Measurements from ENCODE around the gene ZNF821.
"Not testable (repeated sequence)": the region's sequence is repeated elsewhere in the genome, so short reads cannot be mapped to it uniquely, and the experiment has no call there.

ZNF821 gene

DNA sequence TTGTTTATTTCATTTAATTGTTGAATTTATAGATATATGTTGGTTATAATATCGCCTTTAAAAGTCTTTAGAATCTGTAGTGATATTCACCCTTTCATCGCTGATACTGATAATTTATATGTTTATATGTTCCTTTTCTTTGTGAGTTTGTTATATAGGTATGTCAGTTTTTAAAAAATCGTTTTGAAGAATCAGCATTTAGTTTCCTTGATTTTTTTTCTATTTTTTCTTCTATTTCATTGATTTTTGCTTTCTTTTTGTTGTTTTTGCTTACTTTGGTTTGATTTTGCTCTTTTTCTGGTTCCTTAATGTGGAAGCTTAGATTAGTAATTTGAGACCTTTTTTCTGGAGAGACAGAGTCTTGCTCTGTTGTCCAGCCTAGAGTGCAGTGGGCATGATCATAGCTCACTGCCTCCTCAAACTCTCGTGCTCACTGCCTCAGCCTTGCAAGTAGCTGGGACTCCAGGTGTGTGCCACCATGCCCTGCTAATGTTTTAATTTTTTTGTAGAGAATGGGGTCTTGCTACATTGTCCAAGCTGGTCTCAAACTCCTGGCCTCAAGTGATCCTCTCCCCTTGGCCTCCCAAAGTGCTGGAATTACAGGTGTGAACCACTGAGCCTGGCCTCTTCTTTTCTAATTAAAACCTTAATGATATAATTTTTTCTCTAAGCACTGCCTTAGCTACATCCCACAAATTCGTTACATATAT lies 18.8 kb upstream of the ZNF821 start:
- DNase-seq (ENCODE audit: low read depth), result no peak

DNA sequence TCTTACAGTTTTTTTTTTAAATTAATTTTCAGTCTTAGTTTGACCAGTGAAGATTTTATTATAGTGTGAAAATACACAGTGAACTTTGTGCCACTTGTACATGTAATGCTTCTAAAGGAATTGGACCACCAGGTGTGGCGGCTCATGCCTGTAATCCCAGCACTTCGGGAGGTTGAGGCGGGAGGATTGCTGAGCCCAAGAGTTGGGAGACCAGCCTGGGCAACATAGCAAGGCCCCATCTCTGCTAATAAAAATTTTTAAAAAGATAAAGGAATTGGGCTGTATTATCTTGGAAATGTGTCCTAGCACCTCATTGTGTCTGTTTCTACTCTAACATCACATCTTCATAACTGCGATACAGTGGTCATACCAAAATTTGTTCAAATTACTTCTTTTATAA lies 15.2 kb upstream of the ZNF821 start:
- no peak for DNase-seq (ENCODE audit: low read depth)

DNA sequence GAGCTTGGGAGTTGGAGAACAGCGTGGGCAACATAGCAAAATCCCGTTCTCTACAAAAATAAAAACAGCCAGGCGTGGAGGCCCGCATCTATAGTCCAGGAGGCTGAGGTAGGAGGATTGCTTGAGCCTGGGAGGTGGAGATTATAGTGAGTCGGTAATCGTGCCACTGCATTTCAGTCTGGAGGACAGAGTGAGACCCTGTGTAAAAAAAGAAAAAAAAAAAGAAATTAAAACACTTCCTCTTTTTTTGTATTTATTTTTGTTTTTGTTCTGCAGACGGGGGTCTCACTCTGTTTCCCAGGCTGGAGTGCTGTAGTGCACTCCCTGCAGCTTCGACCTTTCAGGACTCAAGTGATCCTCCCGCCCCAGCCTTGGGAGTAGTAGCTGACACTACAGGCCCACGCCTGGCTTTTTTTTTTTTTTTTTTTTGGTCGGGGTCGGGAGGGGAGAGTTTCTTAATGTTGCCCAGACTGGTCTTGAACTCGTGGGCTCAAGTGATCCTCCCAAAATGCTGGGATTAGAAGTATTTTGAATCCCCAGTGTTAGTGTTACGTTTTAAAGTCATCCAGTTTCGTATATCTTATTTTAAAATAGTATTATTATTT lies 12.9 kb upstream of the ZNF821 start:
- no peak for DNase-seq (ENCODE audit: low read depth)

DNA sequence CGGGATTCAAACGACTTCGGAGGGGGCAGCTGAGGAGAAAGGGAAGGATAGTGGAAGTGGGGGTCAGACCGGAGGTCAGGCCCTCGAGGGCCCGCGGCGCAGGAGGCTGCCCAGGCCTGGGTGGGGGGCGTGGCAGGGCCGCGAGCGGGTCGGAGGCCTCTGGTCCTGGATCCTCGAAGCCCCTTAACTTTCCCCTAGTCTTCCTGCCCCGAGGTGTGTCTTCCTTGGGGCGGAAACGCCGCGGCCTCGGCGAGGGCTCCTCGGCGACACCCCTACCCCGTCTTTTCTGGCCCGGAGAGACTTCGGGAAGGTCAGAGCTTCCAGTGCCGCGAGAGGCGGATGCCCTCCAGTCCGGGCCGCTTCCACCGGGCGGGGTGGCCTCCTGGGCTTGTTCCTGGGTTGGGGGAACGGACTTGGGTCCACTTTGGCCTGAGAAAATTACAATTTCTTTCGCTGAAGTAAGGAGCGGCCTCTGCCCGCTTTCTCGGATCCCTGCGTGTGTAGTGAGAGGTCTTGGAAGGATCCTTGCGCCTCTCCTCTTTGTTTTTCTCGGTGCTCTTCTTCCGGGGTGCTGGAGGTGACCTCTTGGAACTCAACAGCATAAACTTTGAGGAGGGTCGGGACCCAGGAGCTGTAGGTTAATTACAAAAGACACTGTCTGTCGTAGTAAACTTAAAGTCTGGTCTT lies 11.8 kb upstream of the ZNF821 start:
- no peak for DNase-seq (ENCODE audit: low read depth)

DNA sequence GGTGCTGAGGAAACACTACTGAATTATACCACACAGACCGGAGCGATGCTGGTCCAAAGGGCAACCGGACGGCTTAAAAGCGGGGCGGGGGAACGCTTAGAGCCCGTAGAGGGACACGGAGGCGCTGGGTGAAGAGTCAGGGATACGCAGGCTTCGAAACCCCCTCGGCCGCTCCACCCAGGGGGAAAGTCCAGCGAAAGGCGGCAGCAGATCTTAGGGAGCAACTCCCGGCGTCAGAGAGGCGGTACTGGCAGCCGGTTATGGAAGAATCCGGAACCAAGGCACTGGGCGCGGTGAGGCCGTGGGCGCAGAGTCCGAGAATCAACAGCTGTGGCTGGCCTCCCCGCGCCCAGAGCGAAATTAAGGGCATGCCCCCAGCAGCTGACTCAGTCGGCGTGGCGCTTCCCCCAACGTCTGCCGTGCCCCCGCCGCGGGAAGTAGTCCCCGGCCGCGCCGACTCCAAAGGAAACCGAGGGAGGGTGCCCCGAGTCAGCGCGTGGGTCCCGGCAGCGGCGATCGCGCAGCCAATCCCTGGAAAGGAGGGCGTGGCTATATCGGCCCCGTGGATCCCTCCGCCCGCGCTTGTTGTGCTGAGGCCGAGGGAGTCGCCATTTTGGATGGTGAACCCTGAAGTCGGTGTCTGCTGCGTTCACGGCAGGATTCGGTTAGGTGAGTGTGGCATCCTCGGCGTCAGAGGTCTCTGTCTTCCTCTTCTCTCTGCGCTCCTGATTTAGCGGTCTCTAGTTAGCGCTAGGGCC lies 11.1 kb upstream of the ZNF821 start, which contains the start of gene IST1:
TSS of gene IST1 (plus strand) at position 611 of the 758 bp plus-strand sequence. CDS start 20,110 bp downstream, outside the sequence.
- DNase-seq (ENCODE audit: low read depth), result peak; percentile 96

DNA sequence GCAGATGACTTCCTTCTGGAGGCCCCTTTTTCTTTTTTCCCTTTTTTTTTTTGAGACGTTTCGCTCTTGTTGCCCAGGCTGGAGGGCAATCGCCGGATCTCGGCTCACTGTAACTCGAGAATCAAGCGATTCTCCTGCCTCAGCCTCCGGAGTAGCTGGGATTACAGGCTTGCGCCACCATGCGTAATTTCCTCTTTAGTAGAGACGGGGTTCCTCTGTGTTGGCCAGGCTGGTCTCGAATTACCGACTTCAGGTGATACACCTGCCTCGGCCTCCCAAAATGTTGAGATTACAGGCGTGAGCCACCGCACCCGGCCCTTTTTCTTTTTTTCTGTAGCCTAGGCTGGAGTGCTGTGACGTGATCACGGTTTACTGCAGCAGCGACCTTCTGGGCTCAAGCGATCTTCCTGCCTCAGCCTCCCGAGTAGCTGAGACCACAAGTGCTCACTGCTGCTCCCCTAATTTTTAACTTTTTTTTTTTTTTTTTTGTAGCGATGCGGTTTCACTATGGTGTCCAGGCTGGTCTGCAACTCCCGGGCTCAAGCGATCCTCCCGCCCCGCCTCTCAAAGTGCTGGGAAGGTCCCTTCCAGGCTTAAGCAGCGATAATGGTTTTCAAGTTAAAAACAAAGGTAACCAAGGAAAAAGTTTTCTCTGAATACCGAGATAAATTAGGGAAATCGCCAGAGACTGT lies 10.4 kb upstream of the ZNF821 start:
- no peak for DNase-seq (ENCODE audit: low read depth)

DNA sequence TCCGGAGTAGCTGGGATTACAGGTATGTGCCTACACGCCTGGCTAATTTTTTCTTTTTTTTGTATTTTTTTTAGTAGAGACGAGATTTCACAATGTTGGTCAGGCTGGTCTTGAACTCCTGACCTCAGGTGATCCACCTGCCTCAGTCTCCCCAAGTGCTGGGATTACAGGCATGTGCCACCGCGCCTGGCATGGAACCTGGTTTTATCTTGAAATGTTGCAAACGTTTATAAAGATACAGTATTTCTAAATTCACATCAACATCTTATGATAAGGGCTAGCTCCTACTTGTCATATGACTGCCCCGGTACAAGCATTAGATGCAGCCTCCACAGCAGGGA lies 9.9 kb upstream of the ZNF821 start:
- DNase-seq (ENCODE audit: low read depth), result no peak

DNA sequence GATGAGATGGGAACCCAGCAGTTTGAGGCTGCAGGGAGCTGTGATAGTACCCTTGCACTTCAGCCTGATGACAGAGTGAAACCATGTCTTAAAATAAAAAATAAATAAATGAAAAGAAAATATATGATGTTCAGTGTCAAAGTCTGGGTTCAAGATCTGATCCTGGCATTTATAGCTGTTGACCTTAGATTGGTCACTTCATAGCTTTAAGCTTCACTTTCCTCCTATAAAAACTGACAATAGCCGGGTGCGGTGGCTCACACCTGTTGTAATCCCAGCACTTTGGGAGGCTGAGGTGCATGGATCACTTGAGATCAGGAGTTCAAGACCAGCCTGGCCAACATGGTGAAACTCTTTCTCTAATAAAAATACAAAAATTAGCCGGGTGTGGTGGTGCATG lies 5.2 kb upstream of the ZNF821 start:
- no peak for DNase-seq (ENCODE audit: low read depth)

DNA sequence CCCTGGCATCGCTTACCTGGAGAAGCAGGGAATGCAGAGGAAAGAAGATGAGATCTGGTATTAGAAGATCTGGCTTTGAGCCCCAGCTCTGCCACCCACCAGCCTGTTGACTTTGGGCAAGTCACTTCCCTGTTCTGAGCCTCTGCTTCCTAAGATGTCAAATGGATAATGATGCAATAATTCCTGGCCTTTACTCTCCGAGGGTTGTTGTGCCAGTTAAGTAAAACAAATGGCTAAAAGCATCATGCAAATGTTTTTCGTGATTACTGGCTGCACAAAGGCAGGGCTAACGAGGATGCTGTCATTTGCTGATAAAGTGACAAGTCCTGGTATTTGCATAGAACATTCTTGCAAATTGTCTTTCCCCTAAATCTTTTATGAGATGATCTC lies 1.3 kb upstream of the ZNF821 start:
- no peak for DNase-seq (ENCODE audit: low read depth)

DNA sequence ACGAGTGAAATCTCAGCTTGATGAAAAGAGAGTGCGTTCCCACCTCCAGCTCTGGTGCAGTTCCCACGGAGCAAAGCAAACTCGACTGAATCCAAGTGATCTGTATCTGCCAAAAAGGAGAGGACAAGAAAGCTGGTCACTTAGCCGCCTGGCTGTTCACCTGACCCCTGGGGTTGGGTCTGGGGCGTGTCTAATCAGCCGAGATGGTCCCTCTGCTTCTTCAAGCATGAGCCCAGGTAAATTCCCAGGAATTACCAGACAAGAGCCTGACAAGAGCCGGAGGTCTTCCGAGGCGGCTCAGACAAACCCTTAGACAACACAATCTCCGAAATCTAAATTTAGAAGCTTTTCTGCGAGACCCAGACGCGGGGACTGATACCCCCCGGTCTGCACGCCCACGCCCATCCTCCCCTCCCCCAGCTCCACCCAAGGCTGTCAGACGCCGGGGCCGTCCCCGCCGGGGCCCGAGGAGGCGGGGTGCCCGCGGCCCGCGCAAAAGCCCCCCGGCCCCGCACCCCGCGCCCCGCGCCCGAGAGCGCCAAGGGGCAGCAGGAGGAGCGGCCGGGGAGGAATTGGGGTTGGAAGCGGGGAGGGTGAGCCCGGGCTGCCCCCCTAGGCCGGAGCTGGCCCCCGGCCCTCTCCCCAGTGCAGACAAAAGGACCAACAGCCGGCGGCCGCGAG lies 674 bp downstream of the ZNF821 start:
- peak; percentile 49 for DNase-seq (ENCODE audit: low read depth)

DNA sequence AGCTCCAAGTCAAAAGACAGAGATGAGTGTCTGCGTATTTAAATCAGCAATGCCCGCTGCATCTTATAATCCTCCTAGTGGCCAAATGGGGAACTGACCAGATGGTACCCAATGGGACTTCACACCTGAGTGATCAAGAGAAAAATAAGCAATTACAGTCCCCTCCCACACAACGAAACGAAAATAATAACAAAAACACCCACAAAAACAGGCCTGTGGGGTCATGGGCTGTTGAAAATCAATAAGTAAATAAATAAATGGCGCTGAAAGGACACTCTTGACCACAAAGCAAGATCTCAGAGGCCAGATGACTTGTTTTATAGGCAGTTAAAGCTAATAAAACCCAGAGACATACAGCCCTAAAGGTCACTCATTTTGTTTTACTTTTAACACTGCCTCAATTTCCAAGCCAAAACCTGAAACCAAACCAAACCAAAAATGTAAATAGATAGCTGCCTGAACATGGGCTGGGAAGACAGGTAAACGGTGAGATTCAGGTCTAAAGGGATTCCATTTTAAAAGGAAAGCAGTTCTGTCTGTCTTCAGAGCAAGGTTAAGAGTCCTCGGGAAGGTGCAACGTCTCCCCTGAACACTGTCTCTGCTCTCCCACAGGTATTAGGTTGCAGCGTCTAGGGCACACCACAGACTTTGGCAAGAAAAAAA lies 1.3 kb downstream of the ZNF821 start:
- peak; percentile 67 for DNase-seq (ENCODE audit: low read depth)

DNA sequence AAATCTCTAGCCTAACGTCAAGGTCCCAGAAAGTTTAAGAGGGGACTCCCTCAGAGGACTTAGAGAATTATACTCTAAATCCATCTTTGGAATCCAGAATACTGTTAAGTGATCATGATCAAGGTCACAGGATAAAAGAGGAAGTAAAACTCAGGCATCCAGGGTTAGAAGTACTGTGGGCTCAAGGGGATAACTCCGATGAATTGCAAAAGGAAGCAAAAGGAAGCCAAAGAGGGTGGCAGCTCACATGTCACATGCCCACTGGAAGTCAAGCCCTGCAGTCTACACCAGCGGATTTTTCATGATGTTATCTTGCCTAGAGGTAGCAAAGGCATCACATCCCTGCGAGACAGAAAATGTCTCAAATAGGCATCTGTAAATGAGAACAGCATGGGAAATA lies 3.8 kb downstream of the ZNF821 start:
- no peak for DNase-seq (ENCODE audit: low read depth)

DNA sequence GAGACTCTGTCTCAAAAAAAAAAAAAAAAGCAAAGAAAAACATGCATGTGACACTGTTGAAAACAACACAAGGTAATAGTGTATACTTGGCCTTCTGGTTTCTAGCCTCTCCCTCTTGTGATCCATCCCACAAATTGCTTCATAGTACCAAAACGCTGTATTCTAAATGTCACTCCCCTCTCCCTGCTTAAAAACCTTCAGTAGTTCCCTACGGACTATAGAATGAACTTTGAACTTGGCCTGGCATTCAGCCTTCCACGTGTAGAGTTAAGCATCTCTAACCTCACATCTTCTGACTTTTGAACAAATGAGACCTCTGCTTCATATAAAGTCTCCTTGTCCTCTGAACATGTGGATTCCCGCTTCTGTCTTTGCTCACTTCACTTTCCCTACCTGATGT lies 5.1 kb downstream of the ZNF821 start:
- no peak for DNase-seq (ENCODE audit: low read depth)

DNA sequence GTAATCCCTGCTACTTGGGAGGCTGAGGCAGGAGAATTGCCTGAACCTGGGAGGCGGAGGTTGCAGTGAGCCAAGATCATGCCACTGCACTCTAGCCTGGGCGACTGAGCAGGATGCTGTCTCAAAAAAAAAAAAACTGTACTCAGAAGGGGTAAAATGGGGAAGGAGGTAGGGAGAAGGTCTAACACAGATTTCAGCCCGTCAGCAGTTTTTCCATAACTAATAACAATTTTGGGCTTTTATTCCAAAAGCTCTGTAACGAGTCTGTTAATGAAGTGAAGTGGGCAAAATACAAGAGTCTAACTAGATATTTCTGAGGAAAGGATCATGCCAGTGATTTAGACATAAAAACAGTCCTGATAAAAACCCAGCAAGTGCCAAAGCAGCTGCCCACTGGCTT lies 10.8 kb downstream of the ZNF821 start:
- no peak for DNase-seq (ENCODE audit: low read depth)

DNA sequence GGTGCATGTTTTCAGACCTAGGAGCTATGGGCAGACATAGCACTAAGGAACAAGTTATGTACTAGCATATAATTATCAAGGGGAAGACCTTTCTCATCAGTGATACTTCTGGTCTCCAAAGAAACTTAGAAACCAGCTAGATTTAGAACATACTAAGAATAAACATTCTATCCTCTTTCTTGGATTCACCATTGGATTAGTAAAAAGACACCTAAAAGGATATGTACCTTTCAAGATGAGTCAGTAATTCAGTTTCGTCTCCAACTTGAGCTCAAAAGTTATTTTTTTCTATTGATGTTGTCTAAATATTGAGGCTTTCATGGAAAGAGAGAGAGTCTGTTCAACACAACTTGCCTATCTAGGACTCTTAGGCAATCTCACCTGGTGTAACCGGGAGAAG lies 13.2 kb downstream of the ZNF821 start:
- no peak for DNase-seq (ENCODE audit: low read depth)

DNA sequence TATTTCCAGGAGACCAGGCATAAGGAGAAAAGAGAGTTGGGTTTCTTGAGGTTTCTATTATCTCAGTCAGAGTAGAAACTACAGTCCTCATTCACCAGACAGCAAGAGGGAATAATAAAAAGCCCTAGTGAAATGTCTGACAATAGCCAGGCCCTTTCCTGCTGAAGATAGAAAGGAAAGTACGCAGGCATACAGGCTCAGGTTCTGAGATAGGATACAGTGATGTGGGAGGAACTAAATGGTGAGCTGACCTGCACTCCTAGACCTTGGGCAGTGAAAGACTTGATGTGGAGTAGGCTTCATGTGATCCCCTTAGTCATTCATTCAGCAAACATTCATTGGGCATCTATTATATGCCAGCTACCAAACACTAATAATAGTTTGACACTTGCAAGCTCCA lies 14.9 kb downstream of the ZNF821 start:
- no peak for DNase-seq (ENCODE audit: low read depth)

DNA sequence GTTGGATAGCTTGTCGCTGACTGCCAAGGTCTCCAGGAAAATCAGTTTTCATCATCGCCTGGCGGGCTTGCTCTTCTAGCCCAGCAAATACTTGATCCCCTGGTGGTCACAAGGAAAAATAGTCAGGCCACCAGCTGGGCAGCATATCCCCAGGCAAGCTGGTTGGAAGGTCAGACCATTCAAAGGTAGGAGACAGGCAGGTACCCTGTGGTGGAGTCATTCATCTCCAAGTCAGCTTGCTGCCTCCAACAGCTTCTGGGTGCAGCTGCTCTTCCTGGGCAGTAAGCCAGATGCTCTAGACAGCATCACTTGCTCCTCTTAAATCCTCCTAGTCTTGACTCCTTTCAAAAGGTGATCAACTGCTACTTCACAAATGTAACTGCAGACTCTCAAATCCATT lies 16.0 kb downstream of the ZNF821 start:
- no peak for DNase-seq (ENCODE audit: low read depth)

DNA sequence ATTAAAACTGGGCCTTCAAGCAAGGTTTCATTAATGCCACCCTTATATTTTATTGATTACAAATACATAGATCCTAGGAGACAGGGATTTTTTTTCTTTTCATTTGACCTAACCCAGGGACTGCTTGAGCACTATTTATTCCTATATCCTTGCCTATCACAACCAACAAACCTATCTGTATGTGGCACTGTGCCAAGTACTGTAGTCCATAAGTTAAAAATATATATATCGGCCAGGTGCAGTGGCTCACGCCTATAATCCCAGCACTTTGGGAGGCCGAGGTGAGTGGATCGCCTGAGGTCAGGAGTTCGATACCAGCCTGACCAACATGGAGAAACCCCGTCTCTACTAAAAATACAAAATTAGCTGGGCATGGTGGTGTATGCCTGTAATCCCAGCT lies 16.8 kb downstream of the ZNF821 start:
- not testable (repeated sequence) for DNase-seq (ENCODE audit: low read depth)

DNA sequence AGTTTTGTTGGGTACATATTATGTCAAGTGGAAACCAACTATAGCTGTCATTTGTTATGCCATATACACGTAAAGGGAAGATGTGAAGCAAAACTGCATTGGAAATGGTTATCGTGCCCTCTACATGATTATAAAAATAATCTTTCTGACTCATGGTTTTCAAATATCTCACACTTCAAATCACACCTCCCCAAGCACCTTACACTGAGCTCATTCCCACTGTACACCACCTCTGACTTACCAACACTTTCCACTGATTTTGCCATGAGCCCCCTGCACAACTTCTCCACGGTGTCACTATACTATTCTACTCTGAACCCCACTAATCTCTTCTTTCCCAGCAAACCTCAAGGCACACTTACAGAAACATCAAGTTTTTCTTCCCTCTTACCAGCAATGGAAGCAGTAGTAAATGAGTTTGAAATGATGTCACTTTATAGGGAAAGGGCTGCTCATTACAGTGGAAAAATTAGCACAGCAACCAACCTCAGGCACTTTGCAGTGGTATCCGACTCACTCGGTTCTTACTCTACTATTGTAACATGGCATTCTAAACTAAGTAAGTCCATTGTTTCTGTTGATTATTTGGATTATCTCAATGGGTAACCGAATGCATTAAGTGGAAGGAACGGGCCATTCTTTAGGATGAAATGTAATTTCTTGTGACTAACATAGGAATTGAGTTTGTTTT lies 18.7 kb downstream of the ZNF821 start:
- DNase-seq (ENCODE audit: low read depth), result no peak

DNA sequence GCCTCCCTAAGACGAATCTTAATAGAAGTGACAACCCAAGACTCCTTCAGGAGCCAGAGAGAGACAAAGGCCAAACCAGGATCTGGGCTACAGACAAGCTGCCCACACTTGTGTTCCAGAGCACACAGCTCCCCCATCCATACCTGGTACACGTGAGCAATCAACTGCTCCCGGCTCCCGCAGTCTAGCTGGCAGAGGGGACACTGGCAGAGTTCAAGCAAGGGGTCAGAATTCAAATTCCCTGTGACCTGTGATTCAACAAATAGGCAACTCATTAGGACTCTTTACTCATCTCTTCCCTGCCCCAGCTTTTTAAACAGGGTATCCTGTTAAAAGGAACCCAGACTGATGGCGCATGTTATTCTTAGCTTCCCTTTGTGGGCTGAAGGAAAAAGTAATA lies 20.0 kb downstream of the ZNF821 start:
- DNase-seq (ENCODE audit: low read depth), result no peak
